GM12878 (cell line): ENCODE data around the gene ASCC2. TPM values are rescaled to one million over a fixed set of nuclear protein-coding genes. Genes with fewer than 3 reads are reported as not detected.

Experiments used
- ATAC-seq: fragments of 200-7000 bp; cut with Tn5 transposase; 3 replicates; pipeline ENCODE4 v1.9.1; 2020; ENCODE audit warnings: mild to moderate bottlenecking, moderate library complexity
- BruUV-seq: library from RNA; stranded (reverse); fragments of 400-500 nt; replicated peaks from 2 replicates; lab custom pipeline; 2021; lab: Mats Ljungman, UMichigan
- CTCF ChIA-PET: fragments of 300-600 bp; sonication (Branson Sonifier 250); formaldehyde crosslinking; extraction: SDS; loops from one replicate; lab custom pipeline; 2021; ENCODE audit warnings: inconsistent platforms; lab: Yijun Ruan, JAX
- POLR2A ChIA-PET: fragments of 350-600 bp; formaldehyde crosslinking; extraction: SDS; loops from one replicate; lab custom pipeline; 2021; ENCODE audit warnings: inconsistent platforms; lab: Charles Lee
- RAD21 ChIA-PET: fragments of 300-600 bp; sonication (Branson Sonifier 250); formaldehyde crosslinking; loops from one replicate; lab custom pipeline; 2023; ENCODE audit warnings: antibody characterized with exemption; ENCODE audit not compliant: unreplicated experiment; lab: Charles Lee
- SMC1A ChIA-PET: fragments of 300-600 bp; sonication (Branson Sonifier 250); formaldehyde crosslinking; loops from one replicate; lab custom pipeline; 2023; ENCODE audit not compliant: unreplicated experiment, uncharacterized antibody; lab: Charles Lee
- DNase-seq: peaks from one replicate; pipeline ENCODE4 v3.0.0-alpha.2; 2011; ENCODE audit warnings: low read depth, low spot score
- FAIRE-seq: peaks from 3 replicates; lab custom pipeline; 2011; peaks lifted over from hg19 to GRCh38; lab: Jason Lieb, UNC
- H2AFZ ChIP-seq: 2 replicates; pipeline ENCODE4 v1.6.0; 2011; ENCODE audit warnings: low read depth, low read length, control low read depth; ENCODE audit not compliant: control insufficient read depth
- H3K27ac ChIP-seq: 2 replicates; pipeline ENCODE4 v1.5.1; 2011; ENCODE audit warnings: control low read depth; ENCODE audit not compliant: control insufficient read depth, insufficient read depth
- H3K27me3 ChIP-seq, 2 experiments: replicated peaks in 1 of 2; 2 replicates each; pipeline versions ENCODE4 v1.6.0 to v1.6.1; 2011; ENCODE audit warnings: low read length in 1 of 2; ENCODE audit not compliant: control insufficient read depth in 2 of 2, insufficient read depth in 2 of 2
- H3K36me3 ChIP-seq, 2 experiments: 2 replicates each; pipeline ENCODE4 v1.5.1; 2011; ENCODE audit warnings: low read length in 1 of 2; ENCODE audit not compliant: control insufficient read depth in 2 of 2, insufficient read depth in 2 of 2
- H3K4me1 ChIP-seq: 2 replicates; pipeline ENCODE4 v1.6.1; 2011; ENCODE audit warnings: mild to moderate bottlenecking, low read length, moderate library complexity, mixed read lengths; ENCODE audit not compliant: control insufficient read depth, insufficient read depth
- H3K4me2 ChIP-seq: 2 replicates; pipeline ENCODE4 v1.6.0; 2011; ENCODE audit warnings: control low read depth; ENCODE audit not compliant: control insufficient read depth, insufficient read depth
- H3K4me3 ChIP-seq: fragments of 200-600 bp; sonication (generic); 2 replicates; pipeline ENCODE4 v1.5.1; 2016
- H3K79me2 ChIP-seq: 2 replicates; pipeline ENCODE4 v1.6.0; 2011; ENCODE audit warnings: low read length; ENCODE audit not compliant: control insufficient read depth, insufficient read depth
- H3K9ac ChIP-seq: 2 replicates; pipeline ENCODE4 v1.8.0; 2011; ENCODE audit warnings: low read length, control low read depth, mixed read lengths; ENCODE audit not compliant: control insufficient read depth, insufficient read depth
- H3K9me3 ChIP-seq: replicated peaks from 3 replicates; pipeline ENCODE4 v1.5.1; 2011; ENCODE audit warnings: mild to moderate bottlenecking, low read length; ENCODE audit not compliant: control insufficient read depth, insufficient read depth
- H4K20me1 ChIP-seq: 2 replicates; pipeline ENCODE4 v1.6.0; 2011; ENCODE audit not compliant: control insufficient read depth, insufficient read depth
- BMI1 ChIP-seq: fragments of 450-650 bp; IDR thresholded peaks from 2 replicates; pipeline ENCODE4 v1.6.1; 2016; ENCODE audit warnings: mild to moderate bottlenecking, moderate library complexity, borderline replicate concordance
- CBX3 ChIP-seq: fragments of 200-600 bp; sonication (generic); IDR thresholded peaks from 2 replicates; pipeline ENCODE4 v1.6.1; 2016; ENCODE audit warnings: low read depth, borderline replicate concordance
- E2F4 ChIP-seq: IDR thresholded peaks from 2 replicates; pipeline ENCODE4 v1.6.1; 2012; ENCODE audit warnings: low read depth, low read length, improper control_type of control experiment
- E4F1 ChIP-seq: fragments of 450-650 bp; IDR thresholded peaks from 2 replicates; pipeline ENCODE4 v1.6.1; 2018; ENCODE audit warnings: borderline replicate concordance, mild to moderate bottlenecking; ENCODE audit not compliant: partially characterized antibody
- EZH2 ChIP-seq: IDR thresholded peaks from 2 replicates; pipeline ENCODE4 v1.6.1; 2012; ENCODE audit warnings: low read depth, mild to moderate bottlenecking, control low read depth, inconsistent platforms, low read length, borderline replicate concordance; ENCODE audit not compliant: control insufficient read depth
- HSF1 ChIP-seq: fragments of 150-350 bp; IDR thresholded peaks from 2 replicates; pipeline ENCODE4 v1.6.1; 2014; ENCODE audit warnings: mild to moderate bottlenecking, low read depth, low read length
- IRF4 ChIP-seq: IDR thresholded peaks from 2 replicates; pipeline ENCODE4 v1.6.1; 2011; ENCODE audit warnings: low read depth, low read length
- MLLT1 ChIP-seq: fragments of 450-650 bp; IDR thresholded peaks from 2 replicates; pipeline ENCODE4 v1.6.1; 2016; ENCODE audit warnings: mild to moderate bottlenecking
- PKNOX1 ChIP-seq: fragments of 450-650 bp; IDR thresholded peaks from 2 replicates; pipeline ENCODE4 v1.6.1; 2016; ENCODE audit warnings: mild to moderate bottlenecking
- POLR2AphosphoS2 ChIP-seq: IDR thresholded peaks from 2 replicates; pipeline ENCODE4 v1.6.1; 2011; ENCODE audit warnings: low read depth, mild to moderate bottlenecking, low read length, improper control_type of control experiment, moderate library complexity
- RELA ChIP-seq: fragments of 450-650 bp; IDR thresholded peaks from 2 replicates; pipeline ENCODE4 v1.8.0; 2014; ENCODE audit warnings: borderline replicate concordance; ENCODE audit not compliant: partially characterized antibody
- RFX5 ChIP-seq: IDR thresholded peaks from 2 replicates; pipeline ENCODE4 v1.6.1; 2011; ENCODE audit warnings: low read depth, low read length, improper control_type of control experiment
- SMAD5 ChIP-seq: IDR thresholded peaks from 2 replicates; pipeline ENCODE4 v1.6.1; 2016; ENCODE audit warnings: antibody characterized with exemption, low read depth
- ZNF207 ChIP-seq: fragments of 450-650 bp; IDR thresholded peaks from 2 replicates; pipeline ENCODE4 v1.6.1; 2014; ENCODE audit warnings: antibody characterized with exemption, mild to moderate bottlenecking, borderline replicate concordance
- WGBS: methylation state at CpG from one replicate; pipeline ENCODE4 v1.1.6; 2016; ENCODE audit warnings: low lambda C conversion rate; ENCODE audit not compliant: insufficient replicate concordance, insufficient coverage; ENCODE audit errors: missing lambda C conversion rate; 5-methylcytosine and 5-hydroxymethylcytosine counted together
- in situ Hi-C: fragments of 300-500 bp; cut with MboI; formaldehyde crosslinking; loops from 9 replicates; pipeline ENCODE4 v1.14.3; 2018; ENCODE audit warnings: mixed read lengths
- intact Hi-C: fragments of 100-400 bp; cut with micrococcal nuclease; formaldehyde crosslinking; loops from one replicate; pipeline ENCODE4 v1.14.2; 2022; ENCODE audit not compliant: unreplicated experiment
- polyA plus RNA-seq, 11 experiments: library from polyadenylated mRNA; depleted of rRNA in 4 of 11; unstranded in 6 of 11; stranded (reverse) in 5 of 11; fragments of >200 nt; fragmentation: Nextera tagmentation in 4 of 11; fragmentation: Illumina TruSeq in 1 of 11; extraction: Ambion mirVana in 4 of 11; extraction: Trizol in 1 of 11; gene quantifications; 1 replicate in 1 of 11; 2 replicates in 10 of 11; pipeline versions ENCODE4 v1.2.1 to v1.2.3, GENCODE V29; 2011 to 2016; ENCODE audit warnings: inconsistent platforms in 2 of 11, missing spikeins in 2 of 11, low read depth in 1 of 11
- total RNA-seq, 4 experiments: library from RNA; depleted of rRNA in 3 of 4; stranded (reverse); fragments of >200 nt in 3 of 4; fragmentation: Illumina TruSeq in 1 of 4; extraction: Trizol in 1 of 4; gene quantifications; 2 replicates each; pipeline versions ENCODE4 v1.2.1 to v1.2.3, GENCODE V29; 2013 to 2021

Gene ASCC2
- total and polyA plus RNA-seq, 10 of the 15 experiments (the other 5 are each of a cell fraction or from before 2014, with no cell fraction given) = 5.3 to 91.4 (median 56.5) TPM

GRCh38 chr22:29758068-29758622 is 79.9 kb downstream of the ASCC2 start:
- ATAC-seq (no peak), DNase-seq (no peak), FAIRE-seq (no peak)
- Histone ChIP-seq H2AFZ (no peak overlapping the region), H3K27ac (no peak overlapping the region), H3K9me3 (no peaks in the 10 kb centered on the region), H3K4me1 (no peaks in the 10 kb centered on the region), H3K4me2 (no peak overlapping the region), H3K79me2 (no peaks in the 10 kb centered on the region), H3K27me3 (no peaks in the 10 kb centered on the region), H3K36me3 (no peaks in the 10 kb centered on the region), H3K9ac (no peak overlapping the region), H3K4me3 (no peak overlapping the region), H4K20me1 (no peaks in the 10 kb centered on the region)
- intact Hi-C loops = no loop called here
- CTCF ChIA-PET = interaction anchor here (0.8 kb wide), 1 partner anchor 365 kb away, joined by 3 read pairs; no protein-coding TSS in a partner anchor
- POLR2A ChIA-PET = no interaction called here
- WGBS = 70% methylated on average over 7 of the region's 7 CpGs
- RAD21 ChIA-PET = no interaction called here
- SMC1A ChIA-PET = no interaction called here
- TF ChIP-seq IRF4 (no peak), BMI1 (no peak), E4F1 (no peak), CBX3 (no peak), ZNF207 (no peak), E2F4 (no peak), HSF1 (no peak), PKNOX1 (no peak), RFX5 (no peak), EZH2 (no peak), MLLT1 (no peak), SMAD5 (no peak), RELA (no peak), POLR2AphosphoS2 (no peak)
- in situ Hi-C loops = no loop called here
- no TSS peak for BruUV-seq
